Measurements from ENCODE around the gene FAM227A.

Gene FAM227A

DNA sequence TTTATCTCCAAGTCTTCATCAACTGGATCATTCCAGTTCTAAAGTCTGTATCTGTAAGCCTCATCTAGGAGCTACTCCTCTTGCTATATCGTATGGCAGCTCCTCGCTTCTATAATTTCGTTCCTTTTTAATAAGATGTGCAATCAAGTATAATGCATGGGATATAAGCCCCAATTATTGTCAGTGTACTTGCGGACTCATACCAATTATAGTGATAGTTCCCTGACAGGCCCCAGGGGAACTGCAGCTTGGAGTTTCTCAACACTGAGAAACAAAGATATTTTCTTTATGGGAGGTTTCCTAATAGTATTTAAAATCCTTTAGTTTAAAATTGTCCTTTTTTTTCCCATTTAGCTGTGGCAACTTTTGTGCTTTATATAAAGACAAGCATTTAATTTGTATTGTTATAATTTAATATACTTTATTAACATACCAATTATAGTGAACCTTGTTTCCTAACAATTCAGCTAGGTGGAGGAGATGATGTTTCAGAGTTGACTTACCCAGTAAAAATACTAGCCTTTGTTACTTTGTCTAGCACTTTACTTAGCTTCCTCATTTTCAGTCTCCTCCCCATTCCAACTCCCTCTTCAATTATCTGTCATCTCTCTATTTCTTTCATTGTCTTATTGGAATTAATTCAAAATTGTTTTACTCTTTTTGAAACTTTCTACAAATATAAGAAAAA lies 124.8 kb downstream of the FAM227A start:
- no peak for DNase-seq

All from stimulated activated CD4-positive, alpha-beta T cell treated with anti-CD3 and anti-CD28 coated beads, Interleukin-1b, Interleukin-23, amount 100 ng/mL, for 48 hours (primary cell).